Retina (tissue), 1 donor: ENCODE results near the gene NSMF.

Experiments used
- DNase-seq: peaks from one replicate; pipeline ENCODE4 v3.0.0-alpha.2; 2016

The NSMF gene

GRCh38 chr9:137444106-137444790, 14.9 kb downstream of the NSMF start:
- DNase-seq: no peak

GRCh38 chr9:137441935-137442321, 17.2 kb downstream of the NSMF start:
- DNase-seq: no peak

DNA sequence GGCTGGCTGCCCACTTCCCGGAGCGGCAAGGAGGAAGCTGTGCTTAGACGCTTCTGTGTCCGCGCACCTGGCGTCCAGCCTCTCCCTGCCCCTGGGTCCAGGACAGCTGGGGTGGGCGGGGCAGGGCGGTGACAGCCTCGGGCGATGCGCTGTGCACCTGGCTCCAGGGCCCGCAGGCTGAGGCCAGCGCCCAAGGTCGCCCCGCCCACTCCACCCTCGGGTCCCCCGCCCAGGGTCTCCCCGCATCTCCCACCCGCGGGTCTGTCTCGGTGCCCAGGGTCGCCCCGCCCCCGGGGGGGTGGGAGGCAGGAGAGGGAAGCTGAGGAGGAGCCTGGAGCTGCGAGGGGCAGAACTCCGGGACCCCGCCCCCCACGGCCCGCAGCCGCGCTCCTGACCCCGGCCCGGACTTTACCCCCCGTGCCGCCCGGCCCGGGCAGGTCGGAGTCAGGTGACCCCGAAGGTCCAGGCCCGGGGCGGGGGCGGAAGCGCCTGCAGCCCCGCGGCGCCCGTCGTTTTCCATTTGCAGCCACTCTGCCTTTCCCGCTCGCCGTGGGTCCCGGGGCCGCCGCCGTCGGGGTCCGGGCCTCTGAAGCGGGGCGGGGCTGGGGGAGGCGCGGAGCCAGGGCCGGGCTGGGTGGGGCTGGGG, 17.7 kb downstream of the NSMF start, which contains the start of gene ENTPD8:
Gene ENTPD8, minus strand, starts transcription at position 69 of the 646 bp plus-strand sequence. CDS start 3,072 bp downstream, outside the sequence.
- peak; percentile 55 for DNase-seq

DNA sequence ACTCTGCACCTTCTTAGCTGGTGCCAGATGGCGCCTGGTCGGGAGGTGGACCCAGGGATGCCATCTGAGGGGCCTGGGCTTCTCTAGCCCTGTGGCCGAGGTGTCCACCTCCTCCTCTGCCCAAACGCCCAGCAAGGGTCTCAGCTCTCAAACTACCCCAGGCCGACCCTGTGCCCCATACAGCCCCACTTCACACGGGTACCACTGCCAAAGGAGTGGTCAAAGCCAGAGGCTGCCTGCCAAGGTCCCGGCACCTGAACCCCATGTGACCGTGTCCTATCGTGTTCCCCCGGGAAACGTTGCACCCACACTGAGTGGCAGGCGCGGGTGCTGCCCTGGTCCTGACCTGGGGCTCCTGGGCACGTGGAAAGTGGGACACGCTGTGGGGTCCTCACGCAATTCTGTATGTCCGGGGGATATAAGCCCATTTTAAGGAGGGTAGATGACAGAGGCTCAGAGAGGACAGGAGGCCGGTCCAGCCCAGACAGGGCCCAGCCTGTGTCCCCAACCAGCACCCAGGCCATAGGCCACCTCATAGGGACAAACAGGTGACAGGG, 19.9 kb downstream of the NSMF start:
- DNase-seq: no peak

GRCh38 chr9:137438591-137439157, 20.5 kb downstream of the NSMF start:
- DNase-seq: no peak

GRCh38 chr9:137437691-137438590, 21.2 kb downstream of the NSMF start:
- DNase-seq: no peak

GRCh38 chr9:137436761-137437600, 22.2 kb downstream of the NSMF start:
- no peak for DNase-seq

DNA sequence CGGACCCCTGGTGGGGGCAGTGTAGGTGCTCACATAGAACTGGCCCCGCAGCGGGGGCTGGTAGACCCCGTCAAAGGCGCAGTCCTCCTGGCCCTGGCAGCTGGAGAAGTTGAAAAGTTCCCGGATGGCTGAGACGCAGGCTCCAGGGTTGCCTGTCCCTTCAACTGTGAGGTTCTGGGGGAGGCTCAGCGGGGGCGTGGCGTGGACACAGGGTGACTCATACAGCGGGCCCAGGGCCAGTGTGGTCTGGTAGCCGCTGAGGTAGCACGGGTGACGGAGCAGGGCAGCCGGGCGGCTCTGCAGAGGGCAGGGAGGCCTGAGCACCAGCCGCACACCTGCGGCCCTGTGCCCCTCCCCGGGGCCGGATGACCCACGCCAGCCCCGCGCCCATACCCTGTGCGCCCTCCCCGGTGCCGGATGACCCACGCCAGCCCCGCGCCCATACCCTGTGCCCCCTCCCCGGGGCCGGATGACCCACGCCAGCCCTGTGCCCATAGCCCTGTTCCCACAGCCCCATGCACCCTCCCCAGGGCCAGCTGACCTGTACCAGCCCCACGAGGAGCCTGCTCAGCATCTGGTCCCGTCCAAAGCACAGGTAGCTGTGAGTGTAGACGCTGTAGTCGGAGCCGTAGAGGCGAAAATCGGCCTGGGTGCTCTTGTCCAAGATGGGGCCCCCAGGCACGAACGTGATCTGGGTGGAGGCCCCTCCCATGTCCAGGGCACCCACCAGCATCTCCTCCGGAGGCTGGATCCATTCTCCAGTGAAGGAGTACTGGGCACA, 23.0 kb downstream of the NSMF start:
- DNase-seq: no peak

DNA sequence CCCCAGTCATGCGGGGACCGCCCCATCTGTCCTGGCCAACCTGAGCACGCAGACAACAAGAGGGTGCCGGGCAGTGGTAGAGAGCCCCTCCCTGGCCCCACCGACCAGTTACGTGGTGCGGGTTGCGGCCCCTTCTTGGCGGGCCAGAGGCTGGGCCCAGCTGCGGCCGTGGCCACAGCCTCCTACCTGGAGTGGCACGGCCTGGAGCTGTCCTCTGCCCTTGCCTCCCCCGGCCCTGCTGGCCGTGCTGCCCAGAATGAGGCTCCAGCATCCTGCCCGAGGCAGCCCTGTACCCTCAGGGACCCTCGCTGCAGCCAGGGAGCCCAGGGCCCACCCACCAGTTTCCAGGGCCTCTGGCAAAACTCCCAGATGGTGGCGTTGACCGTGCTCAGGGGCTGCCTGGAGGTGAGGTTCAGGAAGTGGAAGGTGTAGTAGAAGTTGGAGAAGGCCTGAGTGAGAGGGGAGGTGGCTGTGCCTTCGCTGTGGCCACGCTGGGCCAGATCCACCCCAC, 23.7 kb downstream of the NSMF start:
- DNase-seq: no peak

GRCh38 chr9:137434498-137435380, 24.4 kb downstream of the NSMF start:
- DNase-seq: no peak

DNA sequence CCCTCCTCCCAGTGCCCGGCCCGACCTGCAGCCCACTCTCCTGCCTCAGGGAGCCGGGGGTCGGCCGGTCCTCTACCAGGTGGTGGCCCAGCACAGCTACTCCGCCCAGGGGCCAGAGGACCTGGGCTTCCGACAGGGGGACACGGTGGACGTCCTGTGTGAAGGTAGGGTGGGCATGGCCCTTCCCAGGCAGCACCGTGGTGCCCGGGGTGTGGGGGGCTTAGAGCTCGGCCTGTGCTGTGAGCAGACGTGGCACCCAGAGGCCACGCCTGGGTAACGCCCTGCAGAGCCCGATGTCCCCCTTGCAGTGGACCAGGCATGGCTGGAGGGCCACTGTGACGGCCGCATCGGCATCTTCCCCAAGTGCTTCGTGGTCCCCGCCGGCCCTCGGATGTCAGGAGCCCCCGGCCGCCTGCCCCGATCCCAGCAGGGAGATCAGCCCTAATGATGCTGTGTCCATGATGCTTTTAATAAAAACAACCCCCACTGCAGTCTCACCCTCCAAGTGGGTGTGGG, 25.2 kb downstream of the NSMF start:
- DNase-seq: no peak

GRCh38 chr9:137433349-137433915, 25.7 kb downstream of the NSMF start:
- no peak for DNase-seq

DNA sequence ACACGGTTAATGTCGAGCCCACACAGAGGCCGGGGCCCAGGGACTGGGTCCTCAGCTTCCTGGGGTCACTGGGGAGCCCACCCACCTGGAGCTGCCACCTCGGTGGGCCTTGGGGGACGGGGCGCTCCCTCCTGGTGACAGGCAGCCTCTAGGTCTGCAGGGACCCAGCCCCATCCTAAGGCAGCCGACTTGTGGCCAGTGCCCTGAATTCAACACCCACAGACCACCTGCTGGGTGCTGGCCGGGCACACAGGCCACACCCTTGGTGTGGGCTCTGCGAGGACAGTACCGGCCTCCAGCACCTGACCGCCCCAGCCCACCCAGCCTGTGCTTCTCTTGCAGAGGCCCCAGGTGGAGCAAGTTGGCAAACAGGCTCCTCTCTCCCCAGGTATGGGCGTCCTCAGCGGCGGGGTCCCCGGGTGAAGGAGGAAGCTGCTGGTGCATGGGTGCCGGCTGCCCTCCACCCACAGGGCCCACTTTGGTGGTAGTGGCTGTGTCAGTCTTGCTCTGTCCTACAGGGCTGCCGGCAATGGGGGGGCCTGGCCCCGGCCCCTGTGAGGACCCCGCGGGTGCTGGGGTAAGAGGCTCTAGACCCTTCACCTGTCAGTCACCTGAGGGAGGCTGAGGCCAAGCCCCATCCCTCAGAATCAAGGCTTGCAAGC, 26.3 kb downstream of the NSMF start:
- no peak for DNase-seq

DNA sequence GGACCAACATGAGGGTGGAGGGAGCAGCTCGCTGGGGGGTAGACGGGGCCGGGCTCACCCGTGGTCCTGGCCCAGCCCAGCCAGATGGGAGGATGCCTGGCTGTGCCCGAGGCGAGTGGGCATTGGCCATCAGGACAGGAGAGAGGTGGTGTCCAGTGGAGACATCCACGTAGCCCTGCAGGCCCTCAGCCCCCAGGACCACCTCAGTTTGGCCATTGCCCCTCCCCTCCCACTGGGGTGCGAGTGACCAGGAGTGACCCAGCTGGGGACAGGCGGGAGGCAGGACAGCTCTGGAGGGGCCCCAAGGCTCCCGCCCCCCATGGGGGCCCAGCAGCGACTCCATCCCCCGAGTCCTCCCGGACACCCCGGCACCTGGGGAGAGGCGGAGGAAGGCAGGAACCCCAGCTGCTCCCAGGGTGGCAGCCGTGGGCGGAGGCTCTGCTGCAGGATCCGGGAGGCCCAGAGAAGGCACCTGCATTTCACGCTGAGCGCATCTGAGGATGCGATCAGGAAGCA, 27.7 kb downstream of the NSMF start:
- DNase-seq: no peak

- no peak for DNase-seq
Observed at GRCh38 chr9:137430723-137431415, 28.3 kb downstream of the NSMF start.

GRCh38 chr9:137429974-137430722, 29.0 kb downstream of the NSMF start:
- DNase-seq: no peak

- DNase-seq: no peak
Observed at GRCh38 chr9:137429546-137429890, 29.6 kb downstream of the NSMF start.
